SK-N-SH (cell line): ENCODE measurements around the gene SRRD. TPM values are rescaled to one million over a fixed set of nuclear protein-coding genes. Genes with fewer than 3 reads are reported as not detected.

Experiments
- CTCF ChIA-PET: fragments of 300-600, 350-600 bp; formaldehyde crosslinking; extraction: SDS; loops from one replicate; lab custom pipeline; 2021; lab: Yijun Ruan, JAX
- POLR2A ChIA-PET: fragments of 350-600 bp; sonication (Branson Sonifier 250); formaldehyde crosslinking; extraction: SDS; loops from one replicate; lab custom pipeline; 2020; ENCODE audit warnings: antibody characterized with exemption, inconsistent platforms; lab: Yijun Ruan, JAX
- DNase-seq: peaks from one replicate; pipeline ENCODE4 v3.0.0; 2012
- H2AFZ ChIP-seq: fragments of 200-600 bp; sonication (generic); 2 replicates; pipeline ENCODE4 v1.8.1; 2016; ENCODE audit warnings: antibody characterized with exemption, mild to moderate bottlenecking, low read depth
- H3F3A ChIP-seq: fragments of 200-600 bp; sonication (generic); replicated peaks from 2 replicates; pipeline ENCODE3; 2016; ENCODE audit warnings: antibody characterized with exemption, mild to moderate bottlenecking; ENCODE audit not compliant: insufficient read depth
- H3K27ac ChIP-seq, 2 experiments: fragments of 200-500 bp in 1 of 2; fragments of 200-600 bp in 1 of 2; sonication (Bioruptor generic) in 1 of 2; sonication (generic), shearing (Covaris generic) in 1 of 2; 2 replicates each; pipeline versions ENCODE4 v1.5.1 to v1.6.1; 2014 to 2016; ENCODE audit warnings: low read depth in 2 of 2, inconsistent platforms in 1 of 2, low read length in 1 of 2, mild to moderate bottlenecking in 1 of 2, mixed read lengths in 1 of 2
- H3K27me3 ChIP-seq: fragments of 200-600 bp; sonication (generic), shearing (Covaris generic); 2 replicates; pipeline ENCODE4 v1.6.1; 2016; ENCODE audit warnings: mixed run types; ENCODE audit not compliant: insufficient read depth
- H3K36me3 ChIP-seq, 2 experiments: fragments of 200-500 bp in 1 of 2; fragments of 200-600 bp in 1 of 2; sonication (Bioruptor generic) in 1 of 2; sonication (generic) in 1 of 2; replicated peaks in 1 of 2; 2 replicates each; pipeline versions ENCODE3 to v1.5.1; 2014 to 2016; ENCODE audit warnings: low read length in 1 of 2, mild to moderate bottlenecking in 1 of 2; ENCODE audit not compliant: insufficient read depth in 2 of 2, control insufficient read depth in 1 of 2
- H3K4me1 ChIP-seq, 2 experiments: fragments of 200-500 bp in 1 of 2; fragments of 200-600 bp in 1 of 2; sonication (Bioruptor generic) in 1 of 2; sonication (generic), shearing (Covaris generic) in 1 of 2; 2 replicates each; pipeline versions ENCODE4 v1.5.1 to v1.6.1; 2014 to 2016; ENCODE audit warnings: low read depth in 1 of 2, low read length in 1 of 2, mixed run types in 1 of 2; ENCODE audit not compliant: insufficient read depth in 2 of 2, control insufficient read depth in 1 of 2
- H3K4me2 ChIP-seq: fragments of 200-600 bp; sonication (generic), shearing (Covaris generic); 2 replicates; pipeline ENCODE4 v1.6.1; 2017; ENCODE audit warnings: mixed run types
- H3K4me3 ChIP-seq, 2 experiments: fragments of 200-500 bp in 1 of 2; fragments of 200-600 bp in 1 of 2; sonication (Bioruptor generic) in 1 of 2; sonication (generic), shearing (Covaris generic) in 1 of 2; 2 replicates each; pipeline versions ENCODE4 v1.5.1 to v1.8.1; 2014 to 2016; ENCODE audit warnings: low read depth in 2 of 2, inconsistent platforms in 1 of 2, low read length in 1 of 2, mild to moderate bottlenecking in 1 of 2, mixed read lengths in 1 of 2, moderate library complexity in 1 of 2
- H3K79me2 ChIP-seq: fragments of 200-600 bp; sonication (generic); 2 replicates; pipeline ENCODE4 v1.8.1; 2017; ENCODE audit warnings: mild to moderate bottlenecking; ENCODE audit not compliant: insufficient read depth
- H3K9ac ChIP-seq: fragments of 200-600 bp; sonication (generic); 2 replicates; pipeline ENCODE4 v1.6.1; 2017; ENCODE audit warnings: mixed run types
- H3K9me2 ChIP-seq: fragments of 200-600 bp; sonication (generic); 2 replicates; pipeline ENCODE4 v1.6.1; 2017; ENCODE audit warnings: mixed run types
- H3K9me3 ChIP-seq: fragments of 200-600 bp; sonication (generic); 2 replicates; pipeline ENCODE4 v1.6.1; 2017; ENCODE audit warnings: mixed run types, mild to moderate bottlenecking, moderate library complexity
- H4K20me1 ChIP-seq: fragments of 200-600 bp; sonication (generic); 2 replicates; pipeline ENCODE4 v1.6.1; 2017; ENCODE audit warnings: mild to moderate bottlenecking, mixed run types; ENCODE audit not compliant: insufficient read depth
- CHD2 ChIP-seq: fragments of 150-350 bp; IDR thresholded peaks from 2 replicates; pipeline ENCODE4 v1.6.1; 2018; ENCODE audit warnings: low read length; ENCODE audit not compliant: partially characterized antibody
- FOSL2 ChIP-seq: IDR thresholded peaks from 2 replicates; pipeline ENCODE4 v1.4.0; 2012; ENCODE audit warnings: low read depth, mild to moderate bottlenecking, moderate library complexity, borderline replicate concordance
- FOXM1 ChIP-seq: IDR thresholded peaks from 2 replicates; pipeline ENCODE4 v1.4.0; 2012; ENCODE audit warnings: low read depth, mild to moderate bottlenecking
- JUND ChIP-seq: IDR thresholded peaks from 2 replicates; pipeline ENCODE4 v1.4.0; 2012
- MEF2A ChIP-seq: IDR thresholded peaks from 2 replicates; pipeline ENCODE4 v1.4.0; 2012; ENCODE audit warnings: low read depth, borderline replicate concordance
- NRF1 ChIP-seq: IDR thresholded peaks from 2 replicates; pipeline ENCODE4 v1.6.1; 2012; ENCODE audit warnings: low read depth, mild to moderate bottlenecking, low read length
- POLR2AphosphoS5 ChIP-seq: IDR thresholded peaks from 2 replicates; pipeline ENCODE4 v1.6.1; 2012; ENCODE audit warnings: low read depth, low read length
- RAD21 ChIP-seq: IDR thresholded peaks from 2 replicates; pipeline ENCODE4 v1.6.1; 2012; ENCODE audit warnings: mild to moderate bottlenecking, low read length
- RCOR1 ChIP-seq: fragments of 150-350 bp; IDR thresholded peaks from 2 replicates; pipeline ENCODE4 v1.6.1; 2017; ENCODE audit warnings: antibody characterized with exemption, low read length
- RFX5 ChIP-seq: IDR thresholded peaks from 2 replicates; pipeline ENCODE4 v1.6.1; 2012; ENCODE audit warnings: mild to moderate bottlenecking, improper control_type of control experiment, low read length
- RXRA ChIP-seq: IDR thresholded peaks from 2 replicates; pipeline ENCODE4 v1.4.0; 2012; ENCODE audit warnings: low read depth, mild to moderate bottlenecking, borderline replicate concordance
- TEAD4 ChIP-seq: IDR thresholded peaks from 2 replicates; pipeline ENCODE4 v1.4.0; 2012; ENCODE audit warnings: mild to moderate bottlenecking, borderline replicate concordance; ENCODE audit not compliant: insufficient read depth
- USF1 ChIP-seq: IDR thresholded peaks from 2 replicates; pipeline ENCODE4 v1.4.0; 2012; ENCODE audit warnings: low read depth, borderline replicate concordance
- WGBS: methylation state at CpG from one replicate; pipeline ENCODE4 v1.1.6; 2017; ENCODE audit warnings: low lambda C conversion rate; 5-methylcytosine and 5-hydroxymethylcytosine counted together
- polyA plus RNA-seq, 3 experiments: library from polyadenylated mRNA; depleted of rRNA; stranded (reverse); fragments of >200 nt; gene quantifications; 2 replicates each; pipeline ENCODE4 v1.2.3, GENCODE V29; 2012
- TF ChIP-seq, protein P1 (sequence below): IDR thresholded peaks from 2 replicates; pipeline ENCODE4 v1.4.0; 2012; ENCODE audit warnings: low read depth, borderline replicate concordance
- TF ChIP-seq, protein P2 (sequence below): IDR thresholded peaks from 2 replicates; pipeline ENCODE4; 2012
- TF ChIP-seq, protein P3 (sequence below): IDR thresholded peaks from 2 replicates; pipeline ENCODE4 v1.4.0; 2012; ENCODE audit warnings: low read depth

Gene SRRD
- polyA plus RNA-seq, 1 of the 3 experiments (the other 2 are of a cell fraction): 12.9 TPM

GRCh38 chr22:26477341-26477731 lies 6.3 kb upstream of the SRRD start (continued):
- TF ChIP-seq RCOR1 (no peak), JUND (no peak)

- H3K4me2 ChIP-seq: peak overlapping the region; percentile 50; the same call in 1 of the 2 replicates
- no peaks in the 10 kb centered on the region for H3K9me3 ChIP-seq
- 75% methylated on average over 12 of the region's 12 CpGs for WGBS
- H3F3A ChIP-seq: no peaks in the 10 kb centered on the region
- 0 out of 4 replicates have a peak overlapping the region, but pooled peaks of 1 of the 2 experiments have one; percentile 14 for H3K4me3 ChIP-seq
- peaks cover 4 to 17% of the 10 kb centered on the region in 2 experiments; a peak in 3 of 4 replicates for H3K4me1 ChIP-seq
- no peaks in the 10 kb centered on the region for H4K20me1 ChIP-seq
- DNase-seq: no peak
- no peak overlapping the region for H3K27ac ChIP-seq
- no peaks in the 10 kb centered on the region for H3K9me2 ChIP-seq
- ChIA-PET POLR2A (interaction anchor here (0.6 kb wide), 2 partner anchors 13 to 74 kb away, joined by 3 to 5 read pairs; no protein-coding TSS in a partner anchor), CTCF (interaction anchor here (0.9 to 2.1 kb wide), 7 partner anchors 18 to 186 kb away, joined by 3 to 17 read pairs (median 5); no protein-coding TSS in a partner anchor)
- H3K79me2 ChIP-seq: peaks cover 59% of the 10 kb centered on the region
- 0 out of 2 replicates have a peak overlapping the region, but pooled peaks have one; percentile 12 for H3K9ac ChIP-seq
- TF ChIP-seq RFX5: no peak
- TF ChIP-seq CHD2: no peak
- TF ChIP-seq RAD21: no peak
- TF ChIP-seq, protein P1, sequence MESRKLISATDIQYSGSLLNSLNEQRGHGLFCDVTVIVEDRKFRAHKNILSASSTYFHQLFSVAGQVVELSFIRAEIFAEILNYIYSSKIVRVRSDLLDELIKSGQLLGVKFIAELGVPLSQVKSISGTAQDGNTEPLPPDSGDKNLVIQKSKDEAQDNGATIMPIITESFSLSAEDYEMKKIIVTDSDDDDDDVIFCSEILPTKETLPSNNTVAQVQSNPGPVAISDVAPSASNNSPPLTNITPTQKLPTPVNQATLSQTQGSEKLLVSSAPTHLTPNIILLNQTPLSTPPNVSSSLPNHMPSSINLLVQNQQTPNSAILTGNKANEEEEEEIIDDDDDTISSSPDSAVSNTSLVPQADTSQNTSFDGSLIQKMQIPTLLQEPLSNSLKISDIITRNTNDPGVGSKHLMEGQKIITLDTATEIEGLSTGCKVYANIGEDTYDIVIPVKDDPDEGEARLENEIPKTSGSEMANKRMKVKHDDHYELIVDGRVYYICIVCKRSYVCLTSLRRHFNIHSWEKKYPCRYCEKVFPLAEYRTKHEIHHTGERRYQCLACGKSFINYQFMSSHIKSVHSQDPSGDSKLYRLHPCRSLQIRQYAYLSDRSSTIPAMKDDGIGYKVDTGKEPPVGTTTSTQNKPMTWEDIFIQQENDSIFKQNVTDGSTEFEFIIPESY: no peak
- no peak for TF ChIP-seq USF1
- no peak for TF ChIP-seq FOSL2
- no peak for TF ChIP-seq JUND
- TF ChIP-seq RXRA: no peak
- TF ChIP-seq, protein P2, sequence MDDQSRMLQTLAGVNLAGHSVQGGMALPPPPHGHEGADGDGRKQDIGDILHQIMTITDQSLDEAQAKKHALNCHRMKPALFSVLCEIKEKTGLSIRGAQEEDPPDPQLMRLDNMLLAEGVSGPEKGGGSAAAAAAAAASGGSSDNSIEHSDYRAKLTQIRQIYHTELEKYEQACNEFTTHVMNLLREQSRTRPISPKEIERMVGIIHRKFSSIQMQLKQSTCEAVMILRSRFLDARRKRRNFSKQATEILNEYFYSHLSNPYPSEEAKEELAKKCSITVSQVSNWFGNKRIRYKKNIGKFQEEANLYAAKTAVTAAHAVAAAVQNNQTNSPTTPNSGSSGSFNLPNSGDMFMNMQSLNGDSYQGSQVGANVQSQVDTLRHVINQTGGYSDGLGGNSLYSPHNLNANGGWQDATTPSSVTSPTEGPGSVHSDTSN: no peak
- no peak for TF ChIP-seq POLR2AphosphoS5
- TF ChIP-seq FOXM1: no peak
- no peak for TF ChIP-seq MEF2A
- TF ChIP-seq NRF1: no peak
- TF ChIP-seq, protein P3, sequence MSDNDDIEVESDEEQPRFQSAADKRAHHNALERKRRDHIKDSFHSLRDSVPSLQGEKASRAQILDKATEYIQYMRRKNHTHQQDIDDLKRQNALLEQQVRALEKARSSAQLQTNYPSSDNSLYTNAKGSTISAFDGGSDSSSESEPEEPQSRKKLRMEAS: no peak
- TF ChIP-seq TEAD4: no peak
- TF ChIP-seq, all 33 proteins: peak for 0
- Histone ChIP-seq H3K36me3 (peaks cover 13 to 21% of the 10 kb centered on the region in 2 experiments), H2AFZ (no peak overlapping the region), H3K27me3 (no peaks in the 10 kb centered on the region)
Measured at GRCh38 chr22:26479043-26479791, 4.5 kb upstream of the SRRD start.
